GM19035 (cell line): Measurements from ENCODE around the gene NAALADL2.

Experiments used
- ATAC-seq: cut with Tn5 transposase; IDR thresholded peaks from one replicate; pipeline ENCODE4 v1.9.1; 2021; ENCODE audit not compliant: unreplicated experiment

Gene NAALADL2

DNA sequence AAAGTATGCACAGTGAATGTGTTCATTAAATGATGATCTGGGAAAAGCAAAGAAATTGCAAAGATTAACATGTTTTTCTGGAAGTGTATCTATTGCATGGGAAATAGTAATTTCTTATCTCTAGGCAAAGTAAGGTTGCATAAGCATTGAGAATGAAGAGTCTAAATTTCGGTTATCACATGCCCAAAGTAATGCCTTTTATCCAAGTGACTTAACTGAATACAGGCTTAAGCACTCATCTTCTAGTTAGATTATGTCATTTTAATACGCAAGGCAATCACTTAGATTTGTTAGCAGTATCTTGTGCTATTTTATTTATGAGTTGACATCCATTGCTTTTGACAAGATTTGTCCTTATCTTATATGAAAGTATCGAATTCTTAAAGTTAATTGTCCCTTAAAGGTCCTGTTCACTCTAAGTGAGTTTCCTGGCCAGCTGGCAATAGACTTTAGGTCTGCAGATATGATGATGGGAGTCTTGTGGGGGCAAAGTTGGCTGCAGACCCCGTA is 100.5 kb downstream of the NAALADL2 start:
- no peak for ATAC-seq

DNA sequence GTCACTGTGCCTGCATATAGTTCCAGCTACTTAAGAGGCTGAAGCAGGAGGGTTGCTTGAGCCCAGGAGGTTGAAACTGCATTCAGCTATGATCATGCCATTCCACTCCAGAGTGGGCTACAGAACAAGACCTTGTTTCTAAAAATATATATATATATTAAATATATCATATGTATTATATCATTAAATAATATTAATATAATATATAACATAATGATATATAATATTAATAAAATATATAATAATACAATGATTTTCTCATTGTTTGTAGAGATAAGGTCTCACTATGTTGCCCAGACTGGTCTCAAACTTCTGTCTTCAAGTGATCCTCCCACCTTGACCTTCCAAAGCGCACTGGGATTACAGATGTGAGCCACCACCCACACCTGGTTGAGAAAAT is 101.8 kb downstream of the NAALADL2 start:
- no peak for ATAC-seq

DNA sequence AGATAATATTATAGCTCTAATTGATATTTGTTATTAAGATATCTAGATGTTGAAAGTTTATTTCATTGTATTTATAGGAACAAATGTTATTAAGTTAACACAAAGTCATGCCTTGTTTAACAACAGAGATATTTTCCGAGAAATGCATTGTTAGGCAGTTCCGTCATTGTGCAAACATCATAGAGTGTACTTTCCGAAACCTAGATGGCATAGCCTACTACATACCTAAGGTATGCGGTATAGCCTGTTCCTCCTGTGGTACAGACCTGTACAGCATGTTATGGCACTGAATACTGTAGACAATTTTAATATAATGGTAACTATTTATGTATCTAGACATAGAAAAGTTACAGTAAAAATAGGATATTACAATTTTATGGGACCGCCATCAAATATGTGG is 114.3 kb downstream of the NAALADL2 start:
- no peak for ATAC-seq

DNA sequence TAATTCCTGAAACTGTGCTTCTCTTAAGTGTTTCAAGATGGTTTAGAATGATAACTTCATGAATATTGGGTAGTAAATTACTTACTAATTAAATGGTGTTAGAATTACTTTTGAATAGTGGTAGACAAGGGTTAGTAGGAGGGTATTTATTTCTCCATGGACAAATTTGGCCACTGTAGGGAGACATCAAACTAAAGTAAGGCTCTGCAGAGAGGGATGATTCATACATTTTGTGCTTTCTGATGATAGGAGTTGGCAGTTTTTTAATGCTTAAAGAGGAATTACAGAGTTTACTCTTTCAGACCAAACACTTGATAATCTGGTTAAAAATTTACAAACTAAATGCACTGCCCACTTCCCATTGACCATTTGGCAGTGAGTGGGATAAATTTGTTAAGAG is 127.6 kb downstream of the NAALADL2 start:
- ATAC-seq: no peak

DNA sequence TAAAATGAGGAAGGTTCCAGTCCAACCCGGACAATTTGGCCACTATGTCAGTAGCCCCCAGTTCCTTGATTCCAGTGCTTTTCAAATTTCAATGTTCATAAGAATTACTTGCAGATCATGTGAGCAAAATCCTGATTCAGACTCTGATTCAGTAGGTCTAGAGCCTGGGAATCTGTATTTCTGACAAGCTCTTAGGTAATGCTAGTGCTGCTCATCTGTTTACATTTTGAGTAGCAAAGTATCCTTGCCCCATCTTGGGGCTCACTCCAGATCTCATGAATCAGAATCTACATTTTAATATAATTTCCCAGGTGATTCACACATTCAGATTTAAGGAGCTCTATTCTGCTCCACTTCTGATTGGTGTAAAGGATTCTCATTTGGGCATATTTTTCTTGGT is 142.0 kb downstream of the NAALADL2 start:
- no peak for ATAC-seq

DNA sequence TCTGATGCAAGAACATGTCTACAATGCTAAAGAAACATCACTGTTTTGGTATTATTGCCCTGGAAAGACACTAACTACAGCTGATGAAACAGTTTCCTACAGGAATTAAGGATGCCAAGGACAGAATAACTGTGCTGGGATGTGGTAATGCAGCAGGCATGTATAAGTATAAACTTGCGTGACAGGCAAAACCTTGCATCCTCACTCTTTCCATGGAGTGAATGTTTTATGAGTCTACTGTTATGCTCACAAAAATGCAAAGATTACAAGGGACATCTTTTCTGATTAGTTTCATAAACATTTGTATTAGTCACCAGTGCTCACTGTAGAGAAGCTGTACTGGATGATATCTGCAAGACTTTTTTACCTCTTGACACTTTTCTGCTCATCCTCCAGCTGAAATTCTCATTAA is 143.6 kb downstream of the NAALADL2 start:
- ATAC-seq: no peak

DNA sequence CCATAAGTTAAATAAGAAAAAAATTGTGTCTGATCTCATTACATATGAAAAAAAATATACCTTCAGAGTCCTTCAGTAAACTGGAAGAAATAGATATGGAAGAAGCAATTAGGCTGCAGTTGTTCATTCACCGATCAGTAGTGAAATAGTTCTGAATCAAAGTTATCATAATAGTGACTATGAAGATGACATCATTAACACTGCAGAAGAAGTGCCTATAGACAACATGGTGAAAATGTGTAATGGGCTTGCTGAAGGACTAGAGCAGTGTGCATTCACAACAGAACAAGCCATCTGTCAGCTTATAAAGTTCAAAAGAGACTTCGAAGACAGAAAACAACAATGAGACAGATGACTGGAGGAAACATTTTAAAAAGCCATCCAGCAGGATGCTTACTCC is 144.5 kb downstream of the NAALADL2 start:
- ATAC-seq: no peak

DNA sequence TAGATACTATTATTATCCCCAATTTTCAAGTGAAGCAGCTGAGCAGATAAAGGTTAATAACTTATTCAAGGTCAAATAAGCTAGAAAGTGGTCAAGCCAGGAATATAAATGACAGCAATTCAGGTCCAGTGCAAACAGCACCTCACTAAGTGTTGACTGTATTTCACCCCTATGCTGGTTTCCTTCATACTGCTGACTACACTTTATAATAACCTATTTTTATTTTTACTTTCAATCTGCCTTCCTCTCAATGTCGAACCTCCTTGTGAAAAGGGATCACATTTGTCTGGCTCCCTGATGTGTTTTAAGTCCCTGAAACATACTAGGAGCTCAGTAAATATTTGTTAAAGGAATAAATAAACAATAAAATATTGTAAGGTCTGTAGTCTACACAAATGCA is 146.1 kb downstream of the NAALADL2 start:
- ATAC-seq: no peak

DNA sequence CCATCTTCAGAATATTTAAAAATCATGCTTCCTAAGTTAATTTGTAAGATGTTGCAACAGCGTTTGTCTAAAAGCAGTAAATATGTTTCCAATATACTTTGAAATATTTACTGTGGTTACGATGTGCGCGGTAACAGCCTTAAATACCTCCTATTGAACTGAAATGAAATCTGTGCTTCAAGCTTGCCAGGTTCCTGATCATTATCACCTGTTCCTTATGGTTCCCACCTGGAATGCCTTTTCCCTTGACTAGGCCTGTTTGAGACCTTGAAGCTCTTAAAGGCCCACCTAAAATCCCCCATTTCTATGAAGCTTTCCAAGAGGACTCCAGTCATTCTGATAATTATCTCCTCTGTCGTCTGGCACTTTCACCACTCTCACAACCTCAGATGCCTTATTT is 146.7 kb downstream of the NAALADL2 start:
- no peak for ATAC-seq

DNA sequence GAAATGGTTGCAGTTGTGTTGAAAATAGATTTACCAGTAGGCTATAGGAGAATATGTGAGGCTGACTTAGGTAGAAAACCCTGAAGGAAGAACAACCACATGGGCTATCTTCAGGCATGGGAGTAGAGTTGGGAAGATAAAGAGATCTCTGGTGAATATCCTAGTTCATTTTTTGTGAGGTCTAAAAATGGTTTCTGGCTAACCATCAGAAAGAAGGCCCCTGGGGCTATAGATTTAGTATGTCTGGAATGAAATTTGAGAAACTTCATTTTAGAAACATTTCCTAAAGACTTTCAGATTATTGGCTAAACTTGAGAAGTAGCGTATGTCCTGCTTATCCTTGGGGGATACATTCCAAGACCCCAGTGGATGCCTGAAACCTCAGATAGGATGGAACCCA is 148.2 kb downstream of the NAALADL2 start:
- no peak for ATAC-seq

DNA sequence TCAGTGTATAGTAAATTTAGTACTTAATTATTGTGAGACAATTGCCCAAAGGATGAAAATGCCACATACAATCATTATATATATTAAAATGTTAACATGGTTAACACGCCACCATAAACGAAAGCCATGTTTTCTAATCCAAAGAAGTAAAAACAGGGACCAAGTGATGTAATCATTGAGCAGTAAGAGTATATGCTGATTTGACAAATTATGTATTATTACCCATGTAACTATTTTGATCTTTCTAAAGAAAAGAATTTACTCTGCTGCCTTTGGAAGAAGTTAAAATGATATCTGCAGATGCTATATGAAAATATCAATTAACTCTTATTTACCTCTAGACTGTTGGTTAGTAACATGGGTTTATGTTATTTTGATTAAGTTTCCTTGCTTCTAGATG is 150.2 kb downstream of the NAALADL2 start:
- ATAC-seq: no peak

DNA sequence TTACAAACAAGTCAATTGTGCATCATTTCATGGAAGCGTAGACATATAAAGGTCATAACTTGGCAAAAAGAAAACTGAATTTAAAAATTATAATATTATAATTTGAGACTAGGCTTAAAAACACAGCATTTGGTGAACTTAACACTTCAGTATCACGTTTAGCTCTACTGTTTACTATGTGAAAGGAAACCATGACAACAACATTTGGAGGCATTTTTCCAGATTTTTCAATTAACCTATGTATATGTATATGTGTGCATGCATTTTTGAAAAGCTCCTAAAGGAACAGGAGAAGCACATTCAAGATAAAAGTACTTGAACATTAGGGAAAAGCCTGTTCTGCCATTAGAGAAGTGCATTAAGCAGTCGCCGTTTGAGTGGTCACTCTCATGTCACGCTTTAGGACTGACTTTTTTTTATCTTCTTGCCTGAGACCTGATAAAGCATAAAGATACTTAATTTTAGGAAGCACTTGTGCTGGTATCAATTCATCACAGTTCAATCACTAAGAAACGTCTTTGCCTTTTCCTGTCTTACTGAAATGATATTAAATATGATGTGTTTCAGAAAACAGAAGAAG is 156.0 kb downstream of the NAALADL2 start:
- no peak for ATAC-seq

DNA sequence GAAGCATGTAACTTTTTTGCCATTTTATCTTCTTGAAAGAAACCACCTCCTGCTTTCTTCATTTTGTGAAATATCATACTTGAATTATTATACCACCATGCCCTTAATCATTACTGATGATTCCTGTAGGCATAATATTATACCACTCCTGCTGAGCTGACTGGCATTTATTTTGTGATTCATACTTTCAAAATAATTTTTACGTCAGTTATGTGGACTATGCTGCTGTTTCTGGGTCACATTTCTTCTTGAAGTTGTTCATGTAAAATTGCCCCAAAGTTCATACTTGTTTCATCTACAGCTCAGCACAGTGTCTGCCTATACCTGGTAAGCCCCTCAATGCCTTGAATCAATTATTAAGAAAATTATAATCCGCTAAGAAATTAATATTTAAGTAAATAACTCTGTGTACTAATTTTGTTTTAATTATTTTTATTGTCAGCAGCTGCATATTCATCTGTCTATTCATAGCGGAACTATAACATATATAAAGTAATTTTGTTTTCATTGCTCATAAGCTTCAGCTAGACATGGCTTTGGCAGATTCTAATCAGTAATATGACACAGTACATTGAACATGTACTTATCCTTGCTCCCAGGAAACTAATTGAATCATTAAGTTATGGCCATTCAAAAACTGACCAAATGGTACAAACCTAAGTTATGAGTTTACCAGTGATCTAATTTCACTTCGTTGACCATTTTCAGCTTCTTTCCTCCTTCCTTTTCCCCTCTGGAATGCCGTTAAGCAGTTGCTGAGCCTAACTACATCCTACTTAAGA is 160.0 kb downstream of the NAALADL2 start:
- no peak for ATAC-seq

DNA sequence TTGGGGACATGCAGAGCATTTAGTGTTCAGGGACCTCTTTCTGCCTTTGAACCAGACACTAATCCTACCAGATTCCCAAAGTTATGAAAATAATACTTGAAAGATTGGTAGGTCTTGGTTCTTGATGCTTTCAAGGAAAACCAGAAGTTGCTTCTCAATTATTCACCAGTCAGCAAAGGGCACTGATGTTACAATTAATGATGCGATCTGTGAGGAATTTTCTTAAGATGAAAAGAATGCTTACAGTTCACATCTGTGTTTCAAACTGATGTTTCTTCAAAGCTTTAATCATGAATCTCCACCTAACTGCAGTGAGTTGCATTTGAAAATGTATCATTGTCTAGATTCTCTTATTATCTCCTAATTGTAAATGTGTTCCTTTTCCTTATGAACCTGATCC is 161.0 kb downstream of the NAALADL2 start:
- no peak for ATAC-seq

DNA sequence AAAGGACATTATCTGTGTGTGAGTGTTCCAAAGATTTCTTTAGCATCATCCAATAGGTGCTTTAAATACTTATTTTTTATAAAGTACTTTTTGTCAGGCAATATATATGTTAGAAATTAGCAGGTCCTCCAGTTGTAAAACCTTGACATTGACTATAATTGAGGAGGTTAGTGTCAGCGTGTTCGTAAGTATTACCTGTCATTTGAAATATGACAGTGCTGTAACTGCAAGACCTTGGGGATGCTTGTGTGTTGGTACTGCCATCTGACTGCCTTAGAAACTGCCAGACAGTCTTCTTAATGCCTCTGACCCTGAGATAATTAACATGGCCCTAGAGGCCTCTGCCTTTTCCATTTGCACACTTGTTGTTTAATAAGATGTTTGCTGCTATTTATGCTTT is 170.7 kb downstream of the NAALADL2 start:
- no peak for ATAC-seq

DNA sequence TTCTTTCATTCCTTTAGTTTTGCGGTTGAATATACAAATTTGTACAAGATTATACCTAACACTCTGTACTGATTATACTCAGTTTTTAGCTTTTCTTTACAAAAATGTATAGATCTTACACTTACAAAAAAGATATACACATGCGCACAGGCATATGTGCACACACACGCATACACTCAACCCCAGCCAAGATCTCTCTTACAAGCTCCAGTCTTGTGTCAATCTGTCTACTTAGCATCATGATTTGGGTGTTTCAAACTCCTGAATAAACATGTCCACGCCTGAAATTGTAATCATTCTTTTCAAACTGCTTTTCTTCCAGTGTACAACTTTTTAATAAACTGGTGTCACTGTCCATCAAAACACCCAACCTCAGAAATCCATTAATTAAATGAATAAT is 180.7 kb downstream of the NAALADL2 start:
- no peak for ATAC-seq

DNA sequence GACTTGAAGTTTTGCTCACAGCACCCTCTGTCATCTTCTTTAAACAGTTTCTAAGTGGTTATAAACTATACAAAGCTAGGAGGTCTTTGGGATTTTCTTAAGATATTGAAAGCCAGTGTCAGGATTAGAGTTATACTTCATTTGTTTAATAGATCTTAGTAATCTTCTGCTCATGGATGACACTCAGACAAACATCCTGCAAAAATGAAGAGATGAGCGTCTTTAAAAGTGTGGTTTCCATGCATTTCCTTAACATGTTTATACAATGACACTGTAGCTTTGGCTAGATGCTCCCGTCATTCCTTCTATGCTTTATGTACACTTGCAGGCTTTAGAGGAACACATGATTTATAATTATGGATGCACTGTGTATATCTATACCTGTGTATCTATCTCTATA is 182.2 kb downstream of the NAALADL2 start:
- ATAC-seq: no peak

DNA sequence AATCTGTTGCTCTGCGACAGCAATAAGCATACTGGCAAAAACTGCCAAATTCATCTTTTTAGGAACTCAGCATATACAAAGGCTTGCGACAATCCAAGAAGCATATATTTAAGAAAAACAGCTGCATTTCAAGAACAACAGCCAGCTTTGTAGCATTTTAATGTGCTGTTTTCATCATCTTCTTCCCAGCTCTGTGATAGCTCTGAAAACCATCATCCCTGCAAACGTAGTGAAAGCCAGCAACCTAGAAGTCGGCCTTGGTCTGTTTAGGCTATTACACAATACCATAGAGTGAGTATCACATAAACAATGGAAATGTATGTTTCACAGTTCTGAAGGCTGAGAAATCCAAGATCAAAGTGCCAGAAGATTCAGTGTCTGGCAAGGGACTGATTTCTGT is 187.5 kb downstream of the NAALADL2 start:
- no peak for ATAC-seq

DNA sequence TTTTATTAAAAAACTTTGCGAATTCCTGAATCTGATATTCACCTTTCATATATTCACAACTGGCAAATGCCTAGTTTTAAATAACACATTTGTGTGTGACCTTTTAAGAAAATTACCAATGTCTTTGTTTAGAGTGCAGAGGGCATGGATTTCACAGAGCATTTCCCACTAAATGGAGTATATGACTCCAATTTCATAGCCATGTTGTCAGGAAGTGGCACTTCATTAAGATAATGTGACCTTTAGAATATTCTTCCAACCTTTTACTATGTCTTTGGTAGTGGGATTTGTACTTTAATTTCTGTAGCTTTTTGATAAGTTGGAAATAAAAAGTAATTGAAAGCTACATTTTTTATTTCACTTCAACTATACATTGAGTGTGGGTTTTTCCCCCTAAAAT is 188.7 kb downstream of the NAALADL2 start:
- ATAC-seq: no peak

DNA sequence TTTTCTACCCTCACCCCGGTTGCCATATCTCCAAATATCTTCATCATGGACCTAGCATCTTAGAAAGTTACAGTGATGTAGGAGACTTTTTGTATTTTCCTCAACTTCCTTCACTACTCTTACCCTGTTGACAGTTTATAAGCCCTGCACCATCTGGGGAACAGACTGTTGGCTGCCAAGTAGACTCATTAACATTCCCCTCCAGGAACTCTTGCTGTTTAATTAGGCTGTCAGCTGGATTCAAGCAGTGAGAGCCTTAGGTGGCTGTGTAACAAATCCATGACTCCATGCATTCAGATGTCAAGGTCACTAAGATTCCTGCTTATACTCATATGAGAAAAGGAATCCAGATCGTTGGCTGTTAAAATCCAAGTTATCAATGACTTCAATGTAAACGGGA is 198.3 kb downstream of the NAALADL2 start:
- ATAC-seq: no peak

DNA sequence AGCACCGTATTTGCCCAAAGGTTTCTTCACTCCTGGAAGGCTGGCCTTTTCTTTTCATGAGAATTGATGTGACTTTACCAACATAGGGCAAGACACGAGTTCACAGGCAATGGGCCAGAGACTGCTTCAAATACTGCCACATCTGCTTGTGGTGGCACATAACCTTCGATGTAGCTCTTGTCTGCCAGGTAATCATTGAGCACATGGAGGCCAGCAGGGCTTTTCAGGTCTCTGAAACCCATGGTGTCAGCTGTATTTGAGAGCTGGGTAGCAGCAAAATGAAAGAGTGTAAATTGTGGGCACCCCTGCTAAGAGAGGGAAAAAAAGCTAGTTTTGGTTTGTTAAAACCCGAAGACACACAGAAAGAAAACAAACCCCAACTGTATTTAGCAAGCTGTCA is 200.7 kb downstream of the NAALADL2 start:
- ATAC-seq: no peak

DNA sequence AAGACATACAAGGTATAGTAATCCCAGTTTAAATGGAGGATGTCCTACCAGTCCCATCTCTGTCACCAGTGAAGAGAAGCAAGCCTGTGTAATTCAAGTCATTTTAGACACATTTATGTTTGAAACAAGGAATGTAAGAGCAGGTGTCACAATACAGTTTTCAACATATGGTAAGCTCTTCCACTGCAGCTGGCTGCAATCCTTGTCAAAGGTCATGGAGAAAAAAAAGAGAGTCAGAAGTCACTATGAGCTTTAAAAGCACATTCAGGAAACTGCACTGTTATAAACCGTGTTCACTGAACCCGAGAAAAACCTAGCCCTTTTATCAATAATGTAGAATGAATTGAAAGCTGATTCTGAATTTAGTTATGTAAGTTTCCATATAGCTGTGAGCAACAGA is 206.4 kb downstream of the NAALADL2 start:
- no peak for ATAC-seq
